T47D (cell line): ENCODE data around the gene SLC25A3.
A peak's percentile ranks its signal among the peaks of the same experiment; 100 is the strongest.
"Not testable (repeated sequence)": the region's sequence is repeated elsewhere in the genome, so short reads cannot be mapped to it uniquely, and the experiment has no call there.

ENCODE experiments used
- DNase-seq, 2 experiments: peaks; one replicate each; pipeline versions ENCODE4 v3.0.0 to v3.0.0-alpha.2; 2011 to 2012; ENCODE audit warnings: low read depth in 1 of 2, low spot score in 1 of 2
- JUND ChIP-seq: IDR thresholded peaks from 2 replicates; pipeline ENCODE4 v1.6.1; 2012; ENCODE audit warnings: low read depth
- in situ Hi-C: cut with HindIII; loops from 2 replicates; pipeline ENCODE4 v1.10.0; 2016; ENCODE audit warnings: low sequenced_read_pairs, low pct_unique_long_range_greater_than_20kb

SLC25A3 gene

GRCh38 chr12:98578821-98579220 lies 14.7 kb upstream of the SLC25A3 start:
- in situ Hi-C loops = no loop called here
- TF ChIP-seq JUND = no peak
- DNase-seq = peak in 1 of 2 experiments; percentile 20

DNA sequence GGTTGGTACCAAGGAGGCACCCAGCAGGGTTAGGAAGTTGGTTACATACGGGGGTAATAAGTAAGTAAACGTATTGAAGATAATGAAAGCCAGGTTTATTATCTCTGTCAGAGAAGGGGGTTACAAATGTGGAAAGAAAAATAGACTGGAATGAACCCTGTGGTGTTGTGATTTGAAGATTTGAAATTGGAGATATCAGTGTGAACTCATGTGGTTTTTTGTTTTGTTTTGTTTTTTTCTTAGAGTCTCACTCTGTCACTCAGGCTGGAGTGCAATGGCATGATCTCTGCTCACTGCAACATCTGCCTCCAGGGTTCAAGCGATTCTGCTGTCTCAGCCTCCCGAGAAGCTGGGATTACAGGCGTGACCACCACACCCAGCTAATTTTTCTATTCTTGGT lies 14.1 kb upstream of the SLC25A3 start:
- no peak for DNase-seq
- TF ChIP-seq JUND = no peak
- in situ Hi-C loops = no loop called here

GRCh38 chr12:98579835-98580234 lies 13.7 kb upstream of the SLC25A3 start:
- TF ChIP-seq JUND = no peak
- DNase-seq = no peak
- in situ Hi-C loops = no loop called here

- no peak for DNase-seq
- no peak for TF ChIP-seq JUND
- in situ Hi-C loops = no loop called here
These were observed 12.8 kb upstream of the SLC25A3 start for GRCh38 chr12:98580695-98581094.

- DNase-seq = no peak
- TF ChIP-seq JUND = no peak
- in situ Hi-C loops = no loop called here
These were observed 12.4 kb upstream of the SLC25A3 start for GRCh38 chr12:98581101-98581500.

DNA sequence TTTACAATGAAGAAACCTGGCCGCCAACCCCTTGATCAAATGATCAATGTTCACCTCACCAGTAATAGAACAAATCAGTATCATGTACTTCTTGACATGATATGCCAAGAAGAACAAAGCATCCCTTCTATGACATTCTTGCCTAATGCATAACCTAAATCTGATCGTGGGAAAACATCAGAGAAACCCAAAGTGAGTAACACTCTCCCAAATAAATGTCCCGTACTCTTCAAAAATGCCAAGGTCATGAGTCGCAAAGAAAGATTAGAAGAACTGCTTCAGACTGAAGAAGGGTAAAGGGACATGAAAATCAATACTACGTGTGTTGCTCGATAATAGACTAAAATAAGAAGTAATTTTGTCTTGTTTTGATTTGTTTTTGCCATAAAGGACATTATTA lies 11.4 kb upstream of the SLC25A3 start:
- in situ Hi-C loops = no loop called here
- TF ChIP-seq JUND = no peak
- DNase-seq = no peak

DNA sequence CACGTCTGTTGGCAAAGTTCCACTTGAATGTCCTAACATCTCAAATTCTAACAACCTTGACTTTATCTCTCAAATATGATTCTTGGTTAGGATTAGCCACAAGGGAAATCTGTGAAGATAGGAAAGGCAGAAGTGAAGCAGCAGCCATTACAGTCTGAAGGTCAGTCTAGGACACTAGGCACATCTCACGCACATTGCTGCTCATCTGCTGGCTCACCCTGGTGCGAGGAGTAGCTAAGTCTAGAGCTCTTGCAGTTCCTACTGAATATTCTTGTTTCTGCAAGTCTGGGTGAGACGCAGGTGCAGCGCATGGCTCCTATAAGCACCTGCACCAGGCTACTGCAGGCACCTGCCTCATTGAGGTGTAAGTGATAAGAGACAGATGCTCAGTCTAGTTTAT lies 6.4 kb upstream of the SLC25A3 start:
- no peak for TF ChIP-seq JUND
- in situ Hi-C loops = no loop called here
- DNase-seq = no peak

GRCh38 chr12:98591209-98591608 lies 2.3 kb upstream of the SLC25A3 start:
- TF ChIP-seq JUND = no peak

DNA sequence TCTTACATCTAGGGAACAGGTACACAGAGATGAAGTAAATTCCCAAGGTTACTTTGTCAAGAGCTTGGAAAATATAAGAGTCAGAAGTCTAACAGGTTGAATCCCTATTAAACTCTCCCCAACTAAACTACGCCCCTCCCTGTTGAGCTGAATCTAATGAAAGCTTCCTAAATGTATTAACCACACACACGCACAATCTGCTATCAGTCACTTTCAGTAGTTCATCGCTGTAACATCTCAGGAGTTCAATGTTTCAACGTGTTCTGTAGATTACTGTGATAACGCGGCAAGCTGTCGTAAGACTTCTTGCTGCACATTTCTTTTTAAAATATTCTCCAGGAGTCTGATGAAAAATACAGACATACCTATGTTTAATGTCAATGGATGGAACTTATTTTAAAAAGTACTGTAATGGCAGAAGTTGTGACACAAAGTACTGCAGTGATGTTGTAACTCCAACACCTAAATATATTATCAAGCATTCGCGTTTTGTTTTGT lies 612 bp upstream of the SLC25A3 start:
- in situ Hi-C loops = no loop called here
- no peak for TF ChIP-seq JUND
- DNase-seq = no peak

More at GRCh38 chr12:98591209-98591608, 2.3 kb upstream of the SLC25A3 start:
- peak in 1 of 2 experiments; percentile 24 for DNase-seq
- in situ Hi-C loops = no loop called here

DNA sequence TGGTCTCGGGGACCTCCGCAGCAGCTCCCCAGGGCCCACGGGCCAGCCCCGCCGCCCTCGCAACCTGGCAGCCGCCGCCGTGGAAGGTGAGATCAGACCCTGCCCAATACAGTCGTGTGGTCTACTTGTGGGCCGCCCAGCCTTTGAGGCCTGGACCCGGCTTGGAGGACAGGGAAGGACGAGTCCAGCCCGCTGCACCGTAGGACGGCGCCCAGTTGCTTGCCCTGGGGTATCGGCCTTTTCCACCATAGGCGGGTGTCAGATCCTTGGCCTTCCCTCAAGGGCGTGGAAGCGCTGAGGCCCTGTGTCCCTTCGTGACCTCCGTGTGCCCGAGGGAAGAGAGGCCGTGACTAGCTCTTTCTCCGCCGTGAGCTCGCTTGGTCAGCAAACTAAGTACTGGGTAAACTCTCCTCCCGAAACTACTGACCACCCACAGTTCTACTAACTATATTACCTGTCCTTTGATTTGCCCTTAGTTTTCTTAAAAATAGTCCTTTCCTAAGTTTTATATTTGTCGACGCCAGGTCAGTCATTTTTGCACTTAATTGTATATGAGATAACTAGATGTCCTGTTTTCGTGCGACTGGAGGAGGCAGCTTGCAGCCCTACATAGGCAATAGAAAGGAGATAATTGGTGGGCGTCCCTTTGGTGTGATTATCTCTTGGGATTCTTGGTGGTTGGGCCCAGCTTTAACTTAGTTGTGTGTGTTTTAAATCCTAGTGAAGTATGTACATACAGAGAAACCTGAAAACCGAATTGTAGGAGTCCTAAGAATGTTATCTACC lies 757 bp downstream of the SLC25A3 start:
- no peak for TF ChIP-seq JUND
- peak in 1 of 2 experiments; percentile 49 for DNase-seq
- in situ Hi-C loops = no loop called here

DNA sequence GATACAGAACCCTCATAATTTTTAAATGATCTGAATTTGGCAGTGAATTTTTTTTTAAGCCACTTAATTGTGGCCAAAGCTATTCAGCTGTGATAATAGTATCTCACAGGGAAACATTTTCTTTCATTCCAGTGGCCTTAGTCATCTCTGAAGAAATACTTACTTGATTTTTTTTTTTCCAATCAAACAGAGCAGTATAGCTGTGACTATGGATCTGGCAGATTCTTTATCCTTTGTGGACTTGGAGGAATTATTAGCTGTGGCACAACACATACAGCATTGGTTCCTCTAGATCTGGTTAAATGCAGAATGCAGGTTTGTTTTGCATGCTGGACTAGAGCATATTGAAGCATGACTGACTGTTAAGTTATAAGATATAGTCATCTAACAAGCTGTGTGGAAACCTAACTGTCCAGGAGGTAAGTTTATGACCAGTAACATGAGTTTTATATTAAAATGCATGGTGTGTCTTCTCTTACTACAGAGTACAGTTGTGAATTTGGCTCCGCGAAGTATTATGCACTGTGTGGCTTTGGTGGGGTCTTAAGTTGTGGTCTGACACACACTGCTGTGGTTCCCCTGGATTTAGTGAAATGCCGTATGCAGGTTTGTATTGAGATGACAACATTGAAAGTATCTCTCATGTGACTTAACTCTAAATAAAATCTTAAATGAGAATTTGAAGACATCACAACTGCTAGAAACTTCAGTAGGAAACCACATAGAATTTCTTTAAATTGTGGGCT lies 1.9 kb downstream of the SLC25A3 start:
- no peak for TF ChIP-seq JUND
- in situ Hi-C loops = no loop called here

GRCh38 chr12:98597313-98597712 lies 3.8 kb downstream of the SLC25A3 start:
- DNase-seq, in situ Hi-C loops: not testable (repeated sequence)

More for the DNA sequence above, 1.9 kb downstream of the SLC25A3 start:
- no peak for DNase-seq

DNA sequence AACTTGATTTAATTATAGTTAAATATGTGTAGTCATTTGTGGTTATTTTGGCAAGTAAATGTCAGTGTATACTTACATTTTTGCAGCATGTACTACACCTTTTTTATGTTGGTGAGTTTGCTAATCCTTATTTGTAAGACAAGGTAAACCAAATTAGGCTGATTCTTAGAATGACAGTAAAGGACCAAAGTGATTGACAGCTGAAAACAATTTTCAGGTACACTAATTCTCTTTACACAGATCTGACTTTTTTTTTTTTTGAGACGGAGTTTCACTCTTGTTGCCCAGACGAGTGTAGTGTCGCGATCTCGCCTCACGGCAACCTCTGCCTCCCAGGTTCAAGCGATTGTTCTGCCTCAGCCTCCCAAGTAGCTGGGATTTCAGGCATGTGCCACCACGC lies 8.4 kb downstream of the SLC25A3 start:
- no peak for TF ChIP-seq JUND
- DNase-seq = no peak
- in situ Hi-C loops = no loop called here
